ENCODE measurements around the gene MAD1L1. TPM values are rescaled to one million over a fixed set of nuclear protein-coding genes. Genes with fewer than 3 reads are reported as not detected.
A peak's percentile ranks its signal among the peaks of the same experiment; 100 is the strongest.

Gene MAD1L1
- total and polyA plus RNA-seq, 4 donors, result 43.0 to 54.9 (median 49.9) TPM

- 49 to 71% methylated on average over 28 of the region's 28 CpGs for WGBS, 2 donors
- H3K36me3 ChIP-seq (ENCODE audit: control insufficient read depth in 4 of 4, insufficient read depth in 4 of 4, low read length in 4 of 4), result peaks cover 0 to 8% (median 0%) of the 10 kb centered on the region in 4 donors
- no peak for TF ChIP-seq CTCF (IDR thresholded peaks at IDR 0.05; ENCODE audit: control extremely low read depth, extremely low read depth)
- H3K27me3 ChIP-seq (ENCODE audit: control insufficient read depth in 3 of 3, insufficient read depth in 3 of 3, low read length in 2 of 3), result no peaks in the 10 kb centered on the region
- no peak overlapping the region for H3K9ac ChIP-seq (ENCODE audit: insufficient read depth in 1 of 2, low read length in 2 of 2)
- no peak overlapping the region for H3K4me3 ChIP-seq
- H3K27ac ChIP-seq (ENCODE audit: low read depth in 1 of 2, low read length in 1 of 2), result peak overlapping the region in 1 of 2 donors; percentile 53
- peak; percentile 13 for ATAC-seq (ENCODE audit: insufficient read depth, low FRiP score)
- peaks cover 0 to 21% (median 9%) of the 10 kb centered on the region in 5 donors for H3K4me1 ChIP-seq (ENCODE audit: control insufficient read depth in 5 of 5, insufficient read depth in 5 of 5, low read length in 5 of 5)
- DNase-seq, result no peak
- H3K9me3 ChIP-seq (ENCODE audit: control insufficient read depth in 4 of 4, insufficient read depth in 3 of 4, low read length in 3 of 4), result no peaks in the 10 kb centered on the region
Observed at GRCh38 chr7:1939434-1940401, 293.0 kb downstream of the MAD1L1 start.

- H3K27ac ChIP-seq (ENCODE audit: low read depth in 1 of 2, low read length in 1 of 2), result peak overlapping the region in 1 of 2 donors; percentile 20
- H3K9me3 ChIP-seq (ENCODE audit: control insufficient read depth in 4 of 4, insufficient read depth in 3 of 4, low read length in 3 of 4), result no peaks in the 10 kb centered on the region
- whole genome bisulfite sequencing, 2 donors, result 72 to 89% methylated on average over 35 to 39 of the region's 39 CpGs
- H3K4me1 ChIP-seq (ENCODE audit: control insufficient read depth in 5 of 5, insufficient read depth in 5 of 5, low read length in 5 of 5), result peaks cover 0 to 21% (median 9%) of the 10 kb centered on the region in 5 donors
- H3K4me3 ChIP-seq, result no peak overlapping the region
- ATAC-seq (ENCODE audit: insufficient read depth, low FRiP score) (no peak), DNase-seq (no peak)
- H3K27me3 ChIP-seq (ENCODE audit: control insufficient read depth in 3 of 3, insufficient read depth in 3 of 3, low read length in 2 of 3), result no peaks in the 10 kb centered on the region
- no peak overlapping the region for H3K9ac ChIP-seq (ENCODE audit: insufficient read depth in 1 of 2, low read length in 2 of 2)
- TF ChIP-seq CTCF (IDR thresholded peaks at IDR 0.05; ENCODE audit: control extremely low read depth, extremely low read depth), result no peak
- peaks cover 0 to 8% (median 0%) of the 10 kb centered on the region in 4 donors for H3K36me3 ChIP-seq (ENCODE audit: control insufficient read depth in 4 of 4, insufficient read depth in 4 of 4, low read length in 4 of 4)
Observed at GRCh38 chr7:1938788-1939433, 293.8 kb downstream of the MAD1L1 start.

GRCh38 chr7:1937252-1937605 is 295.5 kb downstream of the MAD1L1 start:
- no peak for TF ChIP-seq CTCF (IDR thresholded peaks at IDR 0.05; ENCODE audit: control extremely low read depth, extremely low read depth)
- H3K36me3 ChIP-seq (ENCODE audit: control insufficient read depth in 4 of 4, insufficient read depth in 4 of 4, low read length in 4 of 4), result peaks cover 0 to 8% (median 0%) of the 10 kb centered on the region in 4 donors
- no peaks in the 10 kb centered on the region for H3K9me3 ChIP-seq (ENCODE audit: control insufficient read depth in 4 of 4, insufficient read depth in 3 of 4, low read length in 3 of 4)
- no peak overlapping the region for H3K4me3 ChIP-seq
- no peak overlapping the region for H3K9ac ChIP-seq (ENCODE audit: insufficient read depth in 1 of 2, low read length in 2 of 2)
- DNase-seq, result no peak
- peaks cover 0 to 17% (median 9%) of the 10 kb centered on the region in 5 donors for H3K4me1 ChIP-seq (ENCODE audit: control insufficient read depth in 5 of 5, insufficient read depth in 5 of 5, low read length in 5 of 5)
- H3K27me3 ChIP-seq (ENCODE audit: control insufficient read depth in 3 of 3, insufficient read depth in 3 of 3, low read length in 2 of 3), result no peaks in the 10 kb centered on the region
- ATAC-seq (ENCODE audit: insufficient read depth, low FRiP score), result no peak
- 97% methylated on average over 11 of the region's 11 CpGs for WGBS, 2 donors
- no peak overlapping the region for H3K27ac ChIP-seq (ENCODE audit: low read depth in 1 of 2, low read length in 1 of 2)
